Left ventricle myocardium inferior (tissue), 1 donor: ENCODE measurements around the gene NRTN. TPM values are rescaled to one million over a fixed set of nuclear protein-coding genes. Genes with fewer than 3 reads are reported as not detected.
"Not testable (repeated sequence)": the region's sequence is repeated elsewhere in the genome, so short reads cannot be mapped to it uniquely, and the experiment has no call there.

Experiments
- DNase-seq: peaks from one replicate; pipeline ENCODE4 v3.0.0-alpha.2; 2020
- H3K27ac ChIP-seq: fragments of 200-600 bp; replicated peaks from 2 replicates; pipeline ENCODE4 v1.8.0; 2021
- H3K27me3 ChIP-seq: fragments of 200-600 bp; 2 replicates; pipeline ENCODE4 v1.8.0; 2021; ENCODE audit warnings: low read depth
- H3K36me3 ChIP-seq: fragments of 200-600 bp; 2 replicates; pipeline ENCODE4 v1.8.0; 2021
- H3K4me1 ChIP-seq: fragments of 200-600 bp; 2 replicates; pipeline ENCODE4 v1.8.0; 2021
- H3K4me3 ChIP-seq: fragments of 200-600 bp; 2 replicates; pipeline ENCODE4 v1.8.0; 2021; ENCODE audit warnings: mild to moderate bottlenecking, moderate library complexity
- H3K9me3 ChIP-seq: fragments of 200-600 bp; replicated peaks from 2 replicates; pipeline ENCODE4 v1.8.0; 2021
- intact Hi-C: fragments of 100-400 bp; cut with micrococcal nuclease; formaldehyde crosslinking; loops from one replicate; pipeline ENCODE4 v1.11.0; 2022
- total RNA-seq: library from RNA; stranded (reverse); fragmentation: NEBNext Ultra II Directional; extraction: Animal tissue kit (Norgen Biotek cat#: 25700); gene quantifications from one replicate; pipeline ENCODE4 v1.2.1, GENCODE V29; 2021
- TF ChIP-seq, protein P1 (sequence below): fragments of 200-600 bp; IDR thresholded peaks from 2 replicates; pipeline ENCODE4 v1.8.0; 2021; ENCODE audit warnings: antibody characterized with exemption, mild to moderate bottlenecking, borderline replicate concordance
- donor health status: DM: no; HTN: yes; CAD: no; lungs with severe emphysema.

The NRTN gene
- total RNA-seq, 1 donor from 2014 or later = 22.8 TPM

DNA sequence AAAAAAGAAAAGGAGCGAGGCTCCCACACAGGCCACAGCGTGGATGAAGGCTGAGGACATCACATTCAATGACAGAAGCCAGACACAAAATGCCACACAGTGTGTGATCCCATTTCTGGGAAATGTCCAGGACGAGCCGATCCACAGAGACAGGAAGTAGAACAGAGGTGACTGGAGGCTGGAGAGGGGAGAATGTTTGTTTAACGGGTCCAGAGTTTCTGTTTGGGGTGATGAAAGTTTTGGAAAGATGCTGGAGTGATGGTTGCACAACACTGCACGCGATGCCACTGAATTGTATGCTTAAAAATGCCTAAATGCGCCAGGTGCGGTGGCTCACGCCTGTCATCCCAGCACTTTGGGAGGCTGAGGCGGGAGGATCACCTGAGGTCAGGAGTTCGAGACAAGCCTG lies 66.1 kb downstream of the NRTN start:
- Histone ChIP-seq H3K4me1 (no peaks in the 10 kb centered on the region), H3K27ac (no peak overlapping the region), H3K27me3 (no peaks in the 10 kb centered on the region), H3K4me3 (no peak overlapping the region), H3K36me3 (no peaks in the 10 kb centered on the region), H3K9me3 (no peaks in the 10 kb centered on the region)
- DNase-seq = no peak
- intact Hi-C loops = no loop called here
- TF ChIP-seq, protein P1, sequence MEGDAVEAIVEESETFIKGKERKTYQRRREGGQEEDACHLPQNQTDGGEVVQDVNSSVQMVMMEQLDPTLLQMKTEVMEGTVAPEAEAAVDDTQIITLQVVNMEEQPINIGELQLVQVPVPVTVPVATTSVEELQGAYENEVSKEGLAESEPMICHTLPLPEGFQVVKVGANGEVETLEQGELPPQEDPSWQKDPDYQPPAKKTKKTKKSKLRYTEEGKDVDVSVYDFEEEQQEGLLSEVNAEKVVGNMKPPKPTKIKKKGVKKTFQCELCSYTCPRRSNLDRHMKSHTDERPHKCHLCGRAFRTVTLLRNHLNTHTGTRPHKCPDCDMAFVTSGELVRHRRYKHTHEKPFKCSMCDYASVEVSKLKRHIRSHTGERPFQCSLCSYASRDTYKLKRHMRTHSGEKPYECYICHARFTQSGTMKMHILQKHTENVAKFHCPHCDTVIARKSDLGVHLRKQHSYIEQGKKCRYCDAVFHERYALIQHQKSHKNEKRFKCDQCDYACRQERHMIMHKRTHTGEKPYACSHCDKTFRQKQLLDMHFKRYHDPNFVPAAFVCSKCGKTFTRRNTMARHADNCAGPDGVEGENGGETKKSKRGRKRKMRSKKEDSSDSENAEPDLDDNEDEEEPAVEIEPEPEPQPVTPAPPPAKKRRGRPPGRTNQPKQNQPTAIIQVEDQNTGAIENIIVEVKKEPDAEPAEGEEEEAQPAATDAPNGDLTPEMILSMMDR = no peak

DNA sequence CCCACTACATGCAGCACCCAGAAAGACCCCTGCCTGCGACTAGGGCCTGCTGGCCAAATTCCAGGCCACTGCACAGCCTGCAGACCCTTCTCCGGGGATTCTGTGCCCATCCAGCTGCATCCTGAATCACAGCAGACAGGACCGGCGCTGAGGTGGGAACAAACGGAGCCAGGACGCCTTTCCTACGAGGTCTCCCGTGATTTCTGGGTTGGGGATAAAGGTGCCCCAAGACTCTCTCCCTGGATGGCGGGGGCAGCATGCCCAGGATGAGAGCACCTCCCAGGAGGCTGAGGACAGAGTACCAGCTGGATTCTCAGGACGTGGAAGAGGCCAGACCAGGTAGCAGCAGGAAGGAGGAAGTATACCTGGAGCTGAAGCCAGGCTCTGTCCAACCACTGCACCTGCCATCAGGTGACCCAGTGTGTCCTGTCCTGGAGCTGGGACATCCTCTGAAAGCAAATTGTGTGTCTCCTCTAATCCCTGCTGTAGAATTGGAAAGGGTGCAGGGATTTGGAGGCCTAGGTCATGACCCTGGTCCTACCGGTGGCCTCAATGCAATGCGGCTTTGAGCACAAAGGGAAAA lies 68.8 kb downstream of the NRTN start:
- TF ChIP-seq, protein P1 = no peak
- DNase-seq = no peak
- Histone ChIP-seq H3K4me3 (no peak overlapping the region), H3K9me3 (no peaks in the 10 kb centered on the region), H3K27ac (no peak overlapping the region), H3K27me3 (peaks cover 24% of the 10 kb centered on the region), H3K4me1 (no peaks in the 10 kb centered on the region), H3K36me3 (no peaks in the 10 kb centered on the region)
- intact Hi-C loops = no loop called here

DNA sequence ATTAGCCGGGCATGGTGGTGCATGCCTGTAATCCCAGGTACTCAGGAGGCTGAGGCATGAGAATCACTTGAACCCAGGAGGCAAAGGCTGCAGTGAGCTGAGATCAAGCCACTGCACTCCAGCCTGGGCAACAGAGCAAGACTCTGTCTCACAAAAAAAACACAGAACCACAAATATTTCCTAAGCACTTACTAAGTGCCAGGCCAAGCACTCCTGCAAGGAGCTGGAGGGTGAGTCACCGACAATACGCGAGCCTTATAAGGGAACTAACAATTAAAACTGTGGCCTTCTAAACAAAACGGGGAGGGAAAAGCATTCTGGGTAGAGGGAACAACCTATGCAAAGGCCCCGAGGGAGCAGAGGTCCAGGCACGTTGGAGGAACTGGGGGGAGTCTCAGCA lies 69.6 kb downstream of the NRTN start:
- H3K27ac ChIP-seq, H3K9me3 ChIP-seq, H3K4me1 ChIP-seq, DNase-seq, H3K36me3 ChIP-seq, intact Hi-C loops, H3K4me3 ChIP-seq: not testable (repeated sequence)
- peaks cover 30% of the 10 kb centered on the region for H3K27me3 ChIP-seq

DNA sequence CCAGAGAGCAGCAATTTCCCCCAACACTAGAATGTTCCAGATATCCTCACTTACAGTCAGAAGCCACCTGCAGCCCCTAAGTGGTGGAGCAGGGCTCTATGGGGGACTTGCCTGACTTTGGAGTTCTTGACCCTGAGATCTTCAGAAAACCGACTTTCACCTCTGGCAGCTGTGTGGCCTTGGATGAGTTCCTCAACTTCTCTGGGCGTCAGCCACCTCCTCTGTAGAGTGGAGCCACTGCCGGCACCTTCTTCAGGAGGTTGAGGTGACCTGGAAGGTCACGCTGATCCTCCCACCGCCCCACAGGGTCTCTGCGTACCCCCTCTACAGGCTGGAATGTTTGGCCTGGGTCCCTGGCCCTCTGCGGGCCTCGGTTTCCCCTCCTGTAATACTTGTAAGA lies 72.6 kb downstream of the NRTN start:
- Histone ChIP-seq H3K36me3 (no peaks in the 10 kb centered on the region), H3K4me3 (no peak overlapping the region), H3K9me3 (no peaks in the 10 kb centered on the region), H3K4me1 (peaks cover 14% of the 10 kb centered on the region), H3K27ac (no peak overlapping the region), H3K27me3 (peaks cover 44% of the 10 kb centered on the region)
- intact Hi-C loops = no loop called here
- TF ChIP-seq, protein P1 = no peak
- no peak for DNase-seq

DNA sequence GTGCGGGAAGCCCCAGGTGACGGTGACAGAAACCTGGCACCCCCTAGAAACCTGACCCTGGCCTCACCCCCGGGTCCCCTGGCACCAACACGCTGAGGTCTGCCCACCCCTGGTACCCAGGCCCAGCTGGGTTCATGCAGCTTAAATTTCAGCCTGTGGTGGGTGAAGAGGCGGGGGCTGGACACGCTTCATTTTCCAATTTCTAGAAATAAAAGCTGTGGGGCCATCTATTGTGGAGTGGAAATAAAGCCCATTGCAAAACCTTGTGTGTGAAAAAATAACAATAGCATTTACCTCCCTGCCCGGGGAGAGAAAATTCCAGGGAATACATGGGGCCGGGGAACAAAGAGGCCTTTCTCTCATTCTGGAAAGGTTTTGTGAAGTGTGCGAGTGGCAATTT lies 73.0 kb downstream of the NRTN start:
- H3K36me3 ChIP-seq = no peaks in the 10 kb centered on the region
- TF ChIP-seq, protein P1 = no peak
- H3K4me1 ChIP-seq = peaks cover 14% of the 10 kb centered on the region
- no peak overlapping the region for H3K4me3 ChIP-seq
- peaks cover 44% of the 10 kb centered on the region for H3K27me3 ChIP-seq
- intact Hi-C loops = no loop called here
- no peak overlapping the region for H3K27ac ChIP-seq
- no peak for DNase-seq
- H3K9me3 ChIP-seq = no peaks in the 10 kb centered on the region

Other genes with a start within 250 kb of the NRTN start
- gene TINCR, start 237.1 kb upstream of the NRTN start, total RNA-seq = not detected
- gene SAFB2, start 182.3 kb upstream of the NRTN start, total RNA-seq = 40.5 TPM
- gene SAFB, start 182.0 kb upstream of the NRTN start, total RNA-seq = 54.6 TPM
- 155 TPM for gene MICOS13, start 124.6 kb upstream of the NRTN start, total RNA-seq
- 4.5 TPM for gene HSD11B1L, start 124.0 kb upstream of the NRTN start, total RNA-seq
- 407 TPM for gene RPL36, start 114.8 kb upstream of the NRTN start, total RNA-seq
- 104 TPM for gene LONP1, start 84.9 kb upstream of the NRTN start, total RNA-seq
- not detected for gene CATSPERD, start 84.4 kb upstream of the NRTN start, total RNA-seq
- 1.1 TPM for gene PRR22, start 20.3 kb upstream of the NRTN start, total RNA-seq
- 14.1 TPM for gene DUS3L, start 13.9 kb upstream of the NRTN start, total RNA-seq
- not detected for gene FUT6, start 34.6 kb downstream of the NRTN start, total RNA-seq
- gene FUT3, start 46.4 kb downstream of the NRTN start, total RNA-seq = not detected
- gene FUT5, start 65.5 kb downstream of the NRTN start, total RNA-seq = not detected
- 590 TPM for gene NDUFA11, start 98.7 kb downstream of the NRTN start, total RNA-seq
- gene VMAC, start 99.8 kb downstream of the NRTN start, total RNA-seq = 2.5 TPM
- 6.1 TPM for gene CAPS, start 109.2 kb downstream of the NRTN start, total RNA-seq
- gene RANBP3, start 173.1 kb downstream of the NRTN start, total RNA-seq = 54.8 TPM